Measurements from ENCODE around the gene TCP11L2. TPM values are rescaled to one million over a fixed set of nuclear protein-coding genes. Genes with fewer than 3 reads are reported as not detected.
A peak's percentile ranks its signal among the peaks of the same experiment; 100 is the strongest.
"Not testable (repeated sequence)": the region's sequence is repeated elsewhere in the genome, so short reads cannot be mapped to it uniquely, and the experiment has no call there.

TCP11L2 gene
- polyA plus RNA-seq, 4 donors = 15.8 to 22.8 (median 19.5) TPM

DNA sequence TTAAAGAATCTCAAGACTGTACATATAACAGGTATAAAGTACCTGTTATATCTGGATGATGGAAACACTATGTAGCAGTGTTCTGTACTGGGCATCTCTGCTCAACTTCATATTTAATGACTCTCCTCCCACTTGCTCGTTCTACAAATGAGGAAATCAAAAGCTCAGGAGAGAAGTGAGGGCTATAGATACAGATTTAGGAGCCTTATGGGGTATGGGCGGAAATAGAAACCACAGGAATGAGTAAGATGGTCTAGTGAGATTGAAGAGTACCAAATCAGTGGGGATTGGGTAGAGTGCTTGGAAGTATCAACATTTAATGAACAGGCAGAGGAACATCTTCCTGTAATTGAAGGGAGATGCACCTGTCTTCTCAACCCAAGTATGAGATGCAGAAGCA, 31.2 kb downstream of the TCP11L2 start:
- no peak for DNase-seq (ENCODE audit: low read depth in 4 of 4, low spot score in 2 of 4)

DNA sequence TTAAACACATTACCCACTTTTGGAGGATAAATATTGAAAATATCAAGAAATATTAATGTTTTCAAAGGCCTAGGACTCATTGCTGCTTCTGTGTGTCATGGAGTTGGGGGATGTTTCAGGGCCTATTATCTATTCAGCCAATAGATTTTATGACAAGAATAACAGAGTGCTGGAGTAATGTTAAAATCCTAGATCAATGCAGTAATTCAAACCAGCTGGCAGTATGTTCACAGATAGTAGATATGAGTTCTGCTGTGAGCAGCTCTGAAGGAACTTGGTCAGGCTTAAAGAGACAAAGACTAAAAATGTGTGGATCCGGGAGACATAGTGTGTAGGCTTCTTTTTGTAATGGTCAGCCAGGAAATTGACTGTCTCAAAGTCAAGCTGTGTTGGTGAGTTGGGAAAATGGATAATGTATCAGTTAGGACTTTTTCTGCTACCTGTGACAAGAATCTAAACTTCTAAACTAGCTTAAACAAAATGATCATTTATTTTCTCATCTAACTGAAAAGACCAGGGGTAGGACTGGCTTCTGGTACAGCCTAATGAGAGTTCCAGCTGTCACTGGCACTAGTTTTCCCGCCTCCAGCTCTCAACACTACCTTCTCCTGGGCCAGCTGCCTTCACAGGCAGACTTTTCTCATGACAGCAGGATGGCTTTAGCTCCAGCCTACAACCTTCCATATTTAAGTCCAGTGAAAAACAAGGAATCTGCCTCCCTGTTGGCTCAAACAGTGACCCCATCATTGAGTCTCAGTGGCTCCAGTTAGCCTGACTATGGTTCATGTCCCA, 38.7 kb downstream of the TCP11L2 start:
- no peak for DNase-seq (ENCODE audit: low read depth in 4 of 4, low spot score in 2 of 4)

DNA sequence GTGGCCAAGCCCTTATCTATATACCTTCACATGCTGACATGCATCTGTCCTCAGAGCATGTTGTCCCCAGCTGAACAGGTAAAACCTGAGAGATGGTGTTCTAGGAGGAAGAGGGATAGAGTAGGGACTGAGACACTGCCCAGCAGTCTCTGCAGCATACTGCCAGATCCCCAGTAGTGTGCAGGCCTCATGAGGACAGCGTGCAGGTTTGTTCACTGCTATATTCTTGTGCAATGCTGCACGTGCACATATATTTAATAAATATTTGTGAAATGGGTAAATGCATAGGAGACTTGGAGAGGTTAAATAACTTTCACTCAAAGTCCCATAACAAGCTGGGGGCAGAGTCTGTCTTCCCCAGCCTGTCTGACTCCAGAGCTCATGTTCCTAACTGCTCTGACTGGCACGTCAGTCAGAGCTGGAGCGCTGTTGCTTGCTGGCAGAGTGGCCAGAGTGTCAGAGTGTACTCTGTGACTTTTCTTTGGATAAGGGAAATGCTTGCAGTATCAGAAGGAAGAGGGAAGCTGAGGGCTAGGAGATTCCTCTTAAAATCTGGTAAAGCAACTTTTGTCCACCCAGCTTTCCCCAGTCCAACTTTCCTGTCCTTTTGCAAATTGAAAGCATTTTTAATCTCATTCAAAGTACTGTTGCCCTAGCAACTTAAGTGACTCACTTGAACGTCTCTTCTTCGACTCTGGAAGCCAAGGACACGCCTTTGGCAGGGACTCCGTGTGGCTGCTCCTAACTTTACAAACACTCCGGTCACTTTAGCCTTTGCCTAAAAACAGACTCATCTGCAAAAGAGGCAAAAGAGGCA, 40.1 kb downstream of the TCP11L2 start:
- DNase-seq (ENCODE audit: low read depth in 4 of 4, low spot score in 2 of 4) = no peak

DNA sequence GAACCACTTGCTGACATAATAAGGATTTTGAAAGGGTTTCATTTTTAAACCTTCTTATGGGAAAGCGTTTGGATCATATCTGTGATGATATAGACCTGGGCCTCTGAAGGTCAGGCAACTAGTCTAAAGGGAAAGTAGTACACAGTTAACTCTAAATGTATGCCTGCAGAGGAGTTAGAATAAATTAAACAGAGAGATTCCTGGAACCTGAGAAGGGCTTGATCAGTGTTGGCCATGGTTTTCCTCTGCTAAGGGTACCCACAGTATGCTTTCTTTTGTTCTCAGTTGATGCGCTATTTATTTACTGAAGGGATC, 40.6 kb downstream of the TCP11L2 start:
- DNase-seq (ENCODE audit: low read depth in 4 of 4, low spot score in 2 of 4) = no peak

DNA sequence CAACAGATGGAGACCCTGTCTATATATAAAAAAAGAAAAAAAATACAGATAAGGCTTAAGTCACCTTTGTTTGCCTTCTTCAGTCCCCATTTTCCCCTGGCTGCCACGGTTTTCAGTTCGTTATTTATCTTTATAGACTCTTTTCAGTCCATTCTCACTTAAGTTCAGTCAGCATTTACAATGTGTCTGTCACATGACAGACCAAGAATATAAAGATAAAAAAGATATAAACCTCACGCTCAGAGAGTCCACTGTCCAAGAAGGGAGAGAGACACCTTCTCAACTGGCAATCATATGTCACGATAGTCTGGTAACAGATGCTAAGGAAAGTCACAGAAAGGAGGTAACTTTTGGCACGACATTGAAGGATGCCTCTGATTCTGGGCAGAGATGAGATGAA, 41.6 kb downstream of the TCP11L2 start:
- no peak for DNase-seq (ENCODE audit: low read depth in 4 of 4, low spot score in 2 of 4)

DNA sequence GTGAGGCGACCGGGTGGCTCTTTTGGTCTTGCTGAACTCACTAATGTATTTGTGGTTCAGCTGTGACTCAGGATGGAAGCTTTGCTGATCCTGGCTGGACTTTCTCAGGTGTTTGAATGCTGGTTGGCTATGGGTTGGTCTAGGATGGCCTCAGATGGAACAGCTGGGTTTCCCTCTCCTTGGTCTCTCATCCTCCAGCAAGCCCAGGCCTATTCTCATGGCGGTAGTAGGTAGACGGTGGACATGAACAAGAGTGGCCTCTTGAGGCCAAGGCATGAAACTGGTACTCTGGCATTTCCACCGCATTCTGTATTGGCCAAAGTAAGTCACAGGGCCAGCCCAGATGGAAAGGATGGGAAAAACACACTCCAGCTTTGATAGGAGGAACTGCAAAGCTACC, 43.2 kb downstream of the TCP11L2 start:
- peak in 2 of 4 donors; percentile 11 to 33 for DNase-seq (ENCODE audit: low read depth in 4 of 4, low spot score in 2 of 4)

DNA sequence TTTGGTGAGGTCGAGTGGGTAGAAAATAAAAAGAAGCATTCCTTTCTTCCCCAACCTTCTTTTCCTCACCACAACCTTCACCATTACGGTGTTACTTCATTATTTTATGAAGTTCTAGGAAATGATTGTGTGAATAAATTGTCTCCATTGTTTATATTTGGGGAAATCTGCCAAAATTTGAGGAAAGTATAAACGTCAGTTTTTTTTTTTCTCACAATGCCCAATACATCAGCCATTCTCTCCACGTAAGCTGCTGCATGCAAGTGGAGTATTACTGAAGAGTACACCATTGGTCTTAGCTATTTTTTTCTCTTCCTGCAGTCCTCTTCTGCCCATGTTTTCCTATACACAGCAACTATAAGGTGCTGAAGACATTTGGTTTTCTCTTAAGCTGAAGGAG, 45.9 kb downstream of the TCP11L2 start:
- DNase-seq (ENCODE audit: low read depth in 4 of 4, low spot score in 2 of 4) = no peak

DNA sequence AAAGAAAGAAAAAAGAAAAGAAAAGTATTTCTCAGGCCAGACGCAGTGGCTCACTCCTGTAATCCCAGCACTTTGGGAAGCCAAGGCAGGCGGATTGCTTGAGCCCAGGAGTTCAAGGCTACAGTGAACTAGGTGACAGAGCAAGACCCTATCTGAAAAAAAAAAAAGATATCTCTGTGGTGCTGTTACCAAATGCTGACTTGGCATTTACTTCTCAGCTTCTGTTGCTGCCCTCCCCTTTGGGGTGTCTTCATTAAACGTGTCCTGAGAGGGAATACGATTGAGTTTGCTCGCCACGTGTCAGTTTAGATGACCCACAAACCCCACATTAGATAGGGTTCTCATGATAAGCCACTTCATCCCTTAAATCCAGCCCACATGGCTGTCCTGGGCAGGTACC, 50.6 kb downstream of the TCP11L2 start:
- no peak for DNase-seq (ENCODE audit: low read depth in 4 of 4, low spot score in 2 of 4)

DNA sequence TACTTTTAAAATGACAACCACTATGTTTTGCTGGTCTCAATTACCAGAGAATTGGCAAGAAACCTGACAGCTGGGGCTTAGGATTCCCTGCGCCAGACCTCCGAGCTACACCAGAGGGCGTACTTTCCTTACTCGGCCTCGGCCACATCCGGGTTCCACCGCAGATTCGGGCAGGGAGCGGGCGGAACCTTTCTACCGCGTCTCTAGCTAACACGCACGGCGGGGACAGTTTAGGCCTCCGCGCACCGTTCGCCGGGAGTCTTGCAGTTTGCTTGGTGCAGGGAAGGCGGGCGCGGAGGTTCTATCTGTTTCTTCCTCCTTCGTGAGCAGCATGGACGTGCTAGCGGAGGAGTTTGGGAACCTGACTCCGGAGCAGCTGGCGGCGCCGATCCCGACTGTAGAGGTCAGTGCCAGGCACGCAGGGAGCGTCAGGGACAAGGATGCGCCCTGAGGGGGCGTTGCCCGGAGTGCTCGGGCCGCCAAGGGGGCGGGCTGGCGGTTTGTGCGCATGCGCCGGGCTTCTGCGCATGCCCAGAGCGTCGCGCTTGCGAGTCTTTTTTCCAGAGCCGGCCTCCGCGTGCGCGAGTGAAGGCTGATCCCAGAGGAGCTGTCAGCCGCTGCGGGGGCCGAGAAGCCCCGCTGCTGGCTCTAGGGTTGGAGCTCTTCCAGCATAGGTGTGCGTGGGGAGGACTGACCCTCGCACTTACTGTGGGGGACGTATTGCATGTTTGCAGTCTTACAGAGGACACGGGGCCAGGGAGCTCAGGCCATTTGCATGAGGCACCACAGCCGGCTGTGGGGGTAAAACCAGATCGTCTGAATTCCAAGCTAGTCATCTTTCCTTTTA, 55.2 kb downstream of the TCP11L2 start, which contains the start of gene POLR3B:
Gene POLR3B (plus strand): TSS at position 200 of the 847 bp plus-strand sequence. CDS start 132 bp downstream, at position 332.
- peak; percentile 92 to 96 (median 94) for DNase-seq (ENCODE audit: low read depth in 4 of 4, low spot score in 2 of 4)

DNA sequence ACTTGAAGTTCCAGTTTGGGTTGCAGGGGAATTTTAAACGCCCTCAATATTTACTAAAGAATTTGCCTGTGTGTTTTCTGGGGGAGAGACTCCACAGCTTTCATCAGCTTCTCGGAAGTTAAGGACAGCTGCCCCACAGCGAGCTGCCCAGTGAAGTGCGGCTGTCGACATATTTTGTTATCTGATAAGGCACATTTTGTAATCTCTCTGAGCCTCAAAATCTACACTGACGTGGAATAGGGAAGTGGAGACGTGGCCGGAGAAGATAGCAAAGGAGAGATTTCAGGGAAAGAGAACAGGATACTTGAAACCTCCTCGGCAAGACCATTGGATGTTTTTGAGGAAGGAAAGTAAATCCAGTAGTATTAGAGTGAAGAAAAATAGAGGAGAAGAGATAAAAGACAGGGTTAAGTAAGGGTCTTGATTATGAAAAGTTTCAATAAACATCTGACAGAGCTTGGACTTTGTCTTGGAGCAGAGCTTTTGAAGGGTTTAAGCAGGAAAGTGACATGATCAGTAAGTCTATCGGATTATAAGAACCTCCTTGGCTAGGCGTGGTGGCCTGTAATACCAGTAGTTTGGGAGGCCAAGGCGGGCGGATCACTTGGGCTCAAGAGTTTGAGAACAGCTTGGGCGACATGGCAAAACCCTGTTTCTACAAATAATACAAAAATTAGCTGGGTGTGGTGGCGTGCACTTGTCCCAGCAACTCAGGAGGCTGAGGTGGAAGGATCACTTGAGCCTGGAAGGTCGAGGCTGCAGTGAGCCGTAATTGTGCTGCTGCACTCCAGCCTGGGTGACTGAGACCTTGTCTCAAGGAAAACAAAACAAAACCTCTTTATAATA, 56.1 kb downstream of the TCP11L2 start:
- DNase-seq (ENCODE audit: low read depth in 4 of 4, low spot score in 2 of 4) = peak in 2 of 4 donors; percentile 2 to 3

DNA sequence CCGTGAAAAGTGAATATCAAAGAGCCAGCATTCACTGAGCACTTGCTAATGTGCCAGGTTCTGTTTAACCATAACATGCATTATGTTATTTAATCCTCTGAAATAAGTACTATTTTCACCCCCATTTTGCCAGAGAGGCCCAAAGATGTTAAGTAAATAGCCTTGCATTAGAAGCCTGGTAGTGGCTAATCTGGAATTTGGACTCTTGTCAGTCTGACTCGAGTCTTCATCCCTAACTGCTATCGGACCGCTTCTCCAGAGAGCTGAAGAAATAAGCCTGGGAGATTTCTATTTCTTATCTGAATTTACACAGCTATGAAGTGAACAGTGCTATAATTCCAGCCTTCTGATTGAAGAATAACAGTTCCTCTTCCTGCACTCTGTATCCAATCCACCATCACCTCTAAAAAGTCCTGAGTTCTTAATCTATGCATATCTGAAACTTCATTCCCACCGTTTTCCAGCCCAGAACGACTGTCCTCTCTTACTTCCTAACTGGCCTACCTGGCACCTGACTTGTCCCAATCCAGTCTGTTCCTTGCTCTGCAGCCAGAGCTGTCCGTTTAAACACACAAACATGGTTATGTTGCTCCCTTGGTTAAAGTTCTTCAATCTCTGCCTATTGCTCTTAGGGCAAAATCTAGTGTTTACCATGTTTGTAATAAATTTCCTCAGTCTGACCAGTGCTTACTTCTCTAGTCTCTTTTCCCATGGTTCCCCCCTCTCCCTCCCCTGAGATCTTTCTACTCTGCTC, 57.3 kb downstream of the TCP11L2 start:
- DNase-seq (ENCODE audit: low read depth in 4 of 4, low spot score in 2 of 4) = no peak

DNA sequence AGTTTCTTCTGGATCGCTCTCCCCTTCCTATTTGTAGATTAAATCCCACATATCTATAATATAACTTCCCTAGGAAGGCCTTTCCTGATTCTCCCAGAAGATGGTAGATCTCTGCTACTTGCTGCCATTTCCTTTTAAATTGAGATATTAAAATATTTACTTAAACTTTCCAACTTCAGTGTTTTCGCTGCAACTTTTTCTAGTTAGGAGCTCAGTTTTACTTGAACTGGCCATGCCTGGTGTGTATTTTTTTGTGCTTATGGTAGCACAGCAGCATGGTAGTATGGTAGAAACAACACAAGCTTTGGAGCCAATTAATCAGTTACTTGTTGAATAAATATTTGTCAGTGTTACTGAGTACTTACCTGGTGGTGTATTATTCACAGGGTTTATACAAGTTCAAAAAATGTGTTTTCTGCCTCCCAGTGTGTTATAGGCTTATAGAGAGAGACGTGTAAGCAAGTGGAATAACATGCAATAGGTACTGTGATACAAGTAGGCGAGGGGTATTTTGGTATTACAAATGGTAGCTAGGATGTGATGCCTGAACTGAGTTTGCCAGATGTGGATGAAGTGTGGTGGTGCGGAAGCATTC, 58.0 kb downstream of the TCP11L2 start:
- DNase-seq (ENCODE audit: low read depth in 4 of 4, low spot score in 2 of 4) = no peak

DNA sequence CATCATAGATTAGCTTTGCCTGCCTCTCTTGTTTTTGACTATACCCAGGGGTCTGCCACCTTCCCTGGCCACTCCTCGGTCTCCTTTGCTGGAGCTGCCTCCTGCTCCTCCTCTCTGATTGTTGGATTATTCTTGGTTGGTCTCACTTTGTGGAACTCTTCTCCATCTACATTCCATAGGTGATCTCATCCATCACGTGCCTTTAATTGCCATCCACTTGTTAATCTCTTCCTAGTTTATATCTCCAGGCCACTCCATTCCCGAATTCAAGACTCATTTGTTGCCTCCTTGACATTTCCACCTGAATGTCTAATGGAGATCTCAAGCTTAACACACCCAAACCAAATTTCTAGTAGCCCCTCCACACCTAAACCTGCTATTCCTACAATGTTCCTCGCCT, 60.4 kb downstream of the TCP11L2 start:
- no peak for DNase-seq (ENCODE audit: low read depth in 4 of 4, low spot score in 2 of 4)

DNA sequence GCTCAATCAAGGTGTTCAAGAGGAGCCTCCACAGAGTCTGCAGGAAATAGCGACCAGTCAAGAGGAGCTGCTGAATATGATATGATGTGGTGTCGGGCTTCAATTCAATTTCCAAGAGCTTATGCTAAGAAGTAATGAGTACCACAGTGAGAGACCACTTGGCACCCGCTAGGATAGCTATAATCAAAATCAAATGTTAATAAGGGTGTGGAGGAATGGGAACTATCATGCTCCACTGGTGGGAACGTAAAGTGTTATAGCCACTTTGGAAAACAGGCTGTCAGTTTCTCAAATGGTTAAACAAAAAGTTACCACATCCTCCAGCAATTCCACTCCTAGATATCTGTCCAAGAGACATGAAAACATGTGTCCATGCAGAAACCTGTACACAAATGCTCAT, 61.7 kb downstream of the TCP11L2 start:
- DNase-seq (ENCODE audit: low read depth in 4 of 4, low spot score in 2 of 4) = no peak

DNA sequence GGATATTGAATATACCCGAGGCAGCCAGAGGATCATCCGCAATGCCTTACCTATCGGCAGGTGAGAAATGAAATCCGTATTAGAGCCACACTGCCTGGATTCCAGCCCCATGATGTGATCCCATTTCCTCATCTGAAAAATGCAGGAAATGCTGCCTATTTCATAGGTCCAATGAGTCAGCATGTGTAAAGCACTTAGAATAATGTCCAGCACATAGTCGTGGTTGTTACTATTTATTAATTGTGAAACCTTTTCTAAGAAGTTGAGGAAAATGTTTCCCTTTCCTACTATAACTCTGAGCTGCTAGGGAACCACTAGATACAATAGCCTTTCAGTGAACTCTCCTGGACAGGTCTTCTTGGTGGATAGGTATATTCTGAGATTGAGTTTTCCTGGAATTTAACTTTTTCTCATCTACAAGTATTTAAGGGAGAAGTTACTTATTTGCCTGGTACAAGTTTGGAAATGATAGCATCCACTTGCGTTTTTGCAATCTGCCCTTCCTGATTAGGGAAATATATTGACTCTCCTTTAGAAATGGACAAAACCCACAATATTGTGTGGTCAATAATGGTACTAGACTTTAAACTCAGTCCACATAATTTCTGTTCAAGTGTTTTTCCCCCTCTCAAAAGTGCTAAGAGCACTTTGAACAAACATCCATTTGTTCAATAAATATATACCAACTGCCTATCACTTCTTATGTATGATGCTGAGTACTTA, 67.3 kb downstream of the TCP11L2 start:
- DNase-seq (ENCODE audit: low read depth in 4 of 4, low spot score in 2 of 4) = no peak

DNA sequence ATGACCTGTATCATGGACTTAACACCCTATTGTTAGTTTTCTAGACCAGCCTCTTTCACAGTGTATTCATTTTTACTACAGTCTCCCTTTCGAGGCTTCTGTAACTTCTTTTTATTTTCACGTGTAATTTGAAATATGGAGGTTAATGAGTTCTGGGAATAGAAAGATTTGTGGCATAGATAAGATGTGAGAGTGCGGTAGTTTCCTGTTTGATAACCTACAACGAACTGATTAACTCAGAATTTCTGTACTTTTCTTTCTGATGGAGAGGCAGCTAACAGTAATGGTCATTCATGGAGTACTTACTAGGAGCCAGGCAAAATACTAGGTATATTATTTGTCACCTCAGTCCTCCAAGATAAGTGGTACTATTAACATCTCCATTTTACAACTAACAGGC, 76.3 kb downstream of the TCP11L2 start:
- DNase-seq (ENCODE audit: low read depth in 4 of 4, low spot score in 2 of 4) = no peak

DNA sequence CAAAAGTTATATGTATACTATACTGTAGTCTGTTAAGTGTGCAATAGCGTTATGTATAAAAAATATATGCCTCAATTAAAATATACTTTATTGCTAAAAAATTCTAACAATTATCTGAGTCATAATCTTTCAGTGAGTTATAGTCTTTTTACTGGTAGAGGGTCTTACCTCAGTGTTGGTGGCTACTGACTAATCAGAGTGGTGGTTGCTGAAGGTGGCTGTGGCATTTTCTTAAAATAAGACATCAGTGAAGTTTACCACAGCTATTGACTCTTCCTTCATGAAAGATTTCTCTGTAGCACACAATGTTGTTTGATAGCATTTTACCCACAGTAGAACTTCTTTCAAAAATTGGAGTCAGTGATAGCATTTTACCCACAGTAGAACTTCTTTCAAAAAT, 78.4 kb downstream of the TCP11L2 start:
- no peak for DNase-seq (ENCODE audit: low read depth in 4 of 4, low spot score in 2 of 4)

DNA sequence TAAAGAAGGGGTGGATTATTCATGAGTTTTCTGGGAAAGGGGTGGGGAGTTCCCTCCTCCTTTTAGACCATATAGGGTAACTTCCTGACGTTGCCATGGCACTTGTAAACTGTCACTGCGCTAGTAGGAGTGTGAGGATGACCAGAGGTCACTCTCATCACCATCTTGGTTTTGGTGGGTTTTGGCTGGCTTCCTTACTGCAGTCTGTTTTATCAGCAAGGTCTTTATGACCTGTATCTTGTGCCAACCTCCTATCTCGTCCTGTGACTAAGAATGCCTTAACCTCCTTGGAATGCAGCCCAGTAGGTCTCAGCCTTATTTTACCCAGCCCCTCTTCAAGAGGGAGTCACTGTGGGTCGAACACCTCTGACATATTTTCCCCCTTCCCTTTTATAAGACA, 79.3 kb downstream of the TCP11L2 start:
- not testable (repeated sequence) for DNase-seq (ENCODE audit: low read depth in 4 of 4, low spot score in 2 of 4)
